Tibial nerve (tissue), 4 donors: ENCODE results near the gene CFAP210. TPM values are rescaled to one million over a fixed set of nuclear protein-coding genes. Genes with fewer than 3 reads are reported as not detected.

Experiments used
- DNase-seq, 2 donors: peaks; one replicate each; pipeline ENCODE4 v3.0.0-alpha.2; 2019; ENCODE audit warnings: low spot score in 2 of 2
- H3K27ac ChIP-seq, 4 donors: fragments of 200-600 bp; sonication (generic) in 3 of 4; one replicate each; pipeline ENCODE4 v1.5.1; 2017 to 2019; ENCODE audit warnings: mild to moderate bottlenecking in 1 of 4
- H3K27me3 ChIP-seq, 2 donors: fragments of 200-600 bp; sonication (generic) in 1 of 2; one replicate each; pipeline versions ENCODE4 v1.5.1 to v1.6.0; 2017 to 2019
- H3K36me3 ChIP-seq, 3 donors: fragments of 200-600 bp; sonication (generic); one replicate each; pipeline ENCODE4 v1.5.1; 2018 to 2019
- H3K4me1 ChIP-seq, 4 donors: fragments of 200-600 bp; sonication (generic) in 3 of 4; one replicate each; pipeline ENCODE4 v1.5.1; 2017 to 2019
- H3K4me3 ChIP-seq, 4 donors: fragments of 200-600 bp; sonication (generic) in 3 of 4; one replicate each; pipeline ENCODE4 v1.5.1; 2017 to 2019; ENCODE audit warnings: mild to moderate bottlenecking in 1 of 4, moderate library complexity in 1 of 4
- H3K9me3 ChIP-seq, 4 donors: fragments of 200-600 bp; sonication (generic) in 3 of 4; one replicate each; pipeline ENCODE4 v1.5.1; 2017 to 2019
- EP300 ChIP-seq, 2 donors: sonication (generic); formaldehyde crosslinking; IDR thresholded peaks; one replicate each; pipeline ENCODE4 v1.6.1; 2017; ENCODE audit warnings: antibody characterized with exemption in 2 of 2, mild to moderate bottlenecking in 1 of 2
- POLR2A ChIP-seq, 2 donors: fragments of 450-650 bp; IDR thresholded peaks; one replicate each; pipeline ENCODE4 v1.6.1; 2017; ENCODE audit warnings: antibody characterized with exemption in 2 of 2, mild to moderate bottlenecking in 2 of 2, moderate library complexity in 2 of 2
- WGBS, 2 donors: methylation state at CpG; one replicate each; pipeline ENCODE4 v1.1.5; 2018; 5-methylcytosine and 5-hydroxymethylcytosine counted together
- total RNA-seq, 4 donors: library from RNA; depleted of rRNA; stranded (reverse); fragments of >200 nt; gene quantifications; one replicate each; pipeline ENCODE4 v1.1.0, GENCODE V29; 2016
- TF ChIP-seq, protein P1 (sequence below), 5 experiments: fragments of 200-600 bp in 3 of 5; fragments of 450-650 bp in 2 of 5; sonication (generic) in 3 of 5; IDR thresholded peaks; one replicate each; pipeline ENCODE4 v1.5.1; 2016 to 2019; ENCODE audit warnings: antibody characterized with exemption in 5 of 5, mild to moderate bottlenecking in 3 of 5, moderate library complexity in 2 of 5

CFAP210 gene, protein sequence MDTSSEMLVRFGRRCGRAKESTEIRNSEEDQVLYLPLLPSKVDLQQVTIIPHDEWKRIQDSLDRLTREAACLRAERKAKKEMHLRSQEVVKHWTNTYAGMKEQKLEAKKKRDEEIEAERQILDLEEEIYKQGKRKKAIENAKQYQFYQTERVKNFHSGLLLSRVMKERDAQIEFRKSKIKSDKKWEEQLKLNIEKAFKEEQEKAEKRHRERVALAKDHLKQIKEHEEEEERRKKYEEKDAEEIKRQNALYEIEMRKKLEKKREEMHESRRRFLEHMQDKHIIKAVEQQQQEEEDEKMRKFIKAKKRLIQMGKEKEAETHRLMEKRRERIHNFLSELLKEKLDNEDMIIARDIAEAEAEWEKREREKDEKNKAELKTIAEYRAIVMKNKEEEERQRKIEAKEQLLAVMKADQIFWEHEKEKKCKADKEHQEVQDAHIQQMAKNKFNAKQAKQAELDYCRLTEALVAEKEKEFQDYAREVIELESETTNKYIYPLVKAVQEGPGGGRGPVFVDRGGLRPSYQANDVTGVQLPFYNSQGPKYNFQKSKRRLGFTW
- under 1 TPM in 2 of 4 donors, not detected in 2; 0.60 to 0.87 TPM for total RNA-seq

DNA sequence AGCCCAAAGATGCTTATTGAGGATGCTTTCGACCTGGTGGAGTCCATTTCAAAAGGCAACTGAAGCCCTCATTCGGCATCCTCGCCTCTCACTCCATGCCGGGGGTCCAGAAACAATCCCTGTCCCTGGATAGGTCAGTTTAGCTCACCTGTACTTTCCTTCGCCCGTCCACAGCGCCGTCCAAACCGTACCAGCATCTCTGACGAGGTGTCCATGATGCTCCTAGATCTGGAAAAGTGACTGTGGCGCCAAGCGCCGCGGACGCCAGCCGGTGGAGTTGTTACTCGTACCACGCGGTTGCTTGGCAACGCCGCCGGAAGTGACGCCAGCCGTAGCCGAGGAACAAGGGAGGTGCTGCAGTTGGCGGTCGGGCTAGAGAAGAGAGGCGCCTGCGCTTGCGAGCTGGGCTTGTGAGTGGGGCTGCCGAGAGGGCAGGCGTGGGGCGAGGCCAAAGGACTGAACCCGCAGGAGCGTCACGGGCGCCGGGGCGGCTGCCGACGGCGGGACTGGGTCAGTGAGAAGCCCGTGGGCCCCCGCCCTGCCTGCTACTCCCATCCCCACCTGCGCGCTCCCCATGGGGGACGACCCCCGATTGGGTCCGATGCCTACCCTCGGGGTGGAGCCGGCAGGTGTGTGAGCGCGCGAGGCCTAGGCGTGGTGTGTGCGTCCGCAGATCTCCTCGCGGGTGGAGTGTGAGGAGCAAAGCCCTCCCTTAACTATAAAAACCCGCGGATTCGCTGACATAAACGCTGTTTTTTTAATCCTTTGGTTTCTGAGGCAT lies at the start of gene CFAP210, which contains the start of gene PHOSPHO2:
CFAP210 (minus strand) TSS at position 293 of the 781 bp plus-strand sequence; CDS start at position 215, 78 bp downstream.
PHOSPHO2 (plus strand) TSS at position 357 of the 781 bp plus-strand sequence. CDS start 6,503 bp downstream, outside the sequence.
- Histone ChIP-seq H3K27me3 (no peaks in the 10 kb centered on the region), H3K4me1 (peaks cover 0 to 19% (median 5%) of the 10 kb centered on the region in 4 donors), H3K36me3 (peaks cover 0 to 6% (median 0%) of the 10 kb centered on the region in 3 donors), H3K9me3 (peaks cover 0 to 25% (median 0%) of the 10 kb centered on the region in 4 donors), H3K4me3 (peak within 1 kb of the TSS; percentile 48 to 94 (median 76)), H3K27ac (peak within 1 kb of the TSS; percentile 34 to 92 (median 91))
- peak; percentile 100 for DNase-seq
- WGBS, 2 donors, result 0% methylated on average over 42 to 58 of the region's 63 CpGs
- TF ChIP-seq, protein P1, sequence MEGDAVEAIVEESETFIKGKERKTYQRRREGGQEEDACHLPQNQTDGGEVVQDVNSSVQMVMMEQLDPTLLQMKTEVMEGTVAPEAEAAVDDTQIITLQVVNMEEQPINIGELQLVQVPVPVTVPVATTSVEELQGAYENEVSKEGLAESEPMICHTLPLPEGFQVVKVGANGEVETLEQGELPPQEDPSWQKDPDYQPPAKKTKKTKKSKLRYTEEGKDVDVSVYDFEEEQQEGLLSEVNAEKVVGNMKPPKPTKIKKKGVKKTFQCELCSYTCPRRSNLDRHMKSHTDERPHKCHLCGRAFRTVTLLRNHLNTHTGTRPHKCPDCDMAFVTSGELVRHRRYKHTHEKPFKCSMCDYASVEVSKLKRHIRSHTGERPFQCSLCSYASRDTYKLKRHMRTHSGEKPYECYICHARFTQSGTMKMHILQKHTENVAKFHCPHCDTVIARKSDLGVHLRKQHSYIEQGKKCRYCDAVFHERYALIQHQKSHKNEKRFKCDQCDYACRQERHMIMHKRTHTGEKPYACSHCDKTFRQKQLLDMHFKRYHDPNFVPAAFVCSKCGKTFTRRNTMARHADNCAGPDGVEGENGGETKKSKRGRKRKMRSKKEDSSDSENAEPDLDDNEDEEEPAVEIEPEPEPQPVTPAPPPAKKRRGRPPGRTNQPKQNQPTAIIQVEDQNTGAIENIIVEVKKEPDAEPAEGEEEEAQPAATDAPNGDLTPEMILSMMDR (IDR thresholded peaks at IDR 0.05), result peak in 2 of 5 experiments; percentile 6 to 30
- peak; percentile 79 to 94 for TF ChIP-seq EP300 (IDR thresholded peaks at IDR 0.05)
- peak; percentile 73 to 80 for TF ChIP-seq POLR2A (IDR thresholded peaks at IDR 0.05)

DNA sequence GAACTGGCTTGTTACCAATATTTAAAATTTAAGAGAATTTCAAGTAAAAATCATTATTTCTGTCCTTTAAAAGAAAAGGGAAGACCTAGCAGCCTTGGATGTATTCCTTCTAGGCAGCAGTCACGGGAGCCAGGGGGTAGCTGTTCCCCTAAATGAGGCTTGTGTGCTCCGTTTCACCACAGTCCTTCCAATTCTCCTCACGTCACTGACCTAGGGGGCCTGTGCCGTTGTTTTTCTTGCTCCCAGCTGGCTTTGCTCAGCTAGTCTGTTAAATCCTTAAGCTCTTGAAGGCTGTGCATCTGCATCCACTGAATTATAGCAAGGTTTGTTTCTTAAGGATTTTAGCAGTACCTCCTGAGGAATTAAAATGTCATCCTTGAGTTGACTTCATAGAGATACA lies 49.3 kb upstream of the CFAP210 start:
- Histone ChIP-seq H3K4me3 (no peak overlapping the region), H3K27me3 (no peaks in the 10 kb centered on the region), H3K27ac (no peak overlapping the region), H3K9me3 (no peaks in the 10 kb centered on the region), H3K4me1 (no peaks in the 10 kb centered on the region), H3K36me3 (no peaks in the 10 kb centered on the region)
- WGBS, 2 donors, result 52 to 65% methylated on average over 4 of the region's 4 CpGs
- DNase-seq, result no peak
- TF ChIP-seq EP300 (IDR thresholded peaks at IDR 0.05) (no peak), POLR2A (IDR thresholded peaks at IDR 0.05) (no peak)
- TF ChIP-seq, protein P1 (IDR thresholded peaks at IDR 0.05), result no peak

DNA sequence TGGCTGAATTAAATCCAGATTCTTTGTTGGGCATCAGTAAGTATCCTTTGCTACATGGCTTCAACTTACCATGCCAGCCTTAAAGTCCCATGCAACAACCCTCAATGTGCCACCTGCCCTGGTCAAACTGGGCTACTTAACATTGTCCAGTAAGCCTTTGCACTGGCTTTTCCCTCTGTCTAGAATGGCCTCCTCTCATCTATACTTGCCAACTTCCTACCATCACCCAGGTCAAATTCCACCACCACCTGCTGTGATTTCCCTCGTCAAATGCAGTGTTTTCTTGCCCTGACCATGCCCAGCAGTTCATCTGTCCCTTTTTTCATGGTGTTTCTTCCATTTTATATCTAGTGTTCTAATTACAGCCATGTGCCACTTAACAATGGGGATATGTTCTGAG lies 45.1 kb upstream of the CFAP210 start:
- H3K4me1 ChIP-seq, result peaks cover 0 to 9% (median 3%) of the 10 kb centered on the region in 4 donors
- no peak overlapping the region for H3K4me3 ChIP-seq
- H3K27ac ChIP-seq, result no peak overlapping the region
- TF ChIP-seq EP300 (IDR thresholded peaks at IDR 0.05) (no peak), POLR2A (IDR thresholded peaks at IDR 0.05) (no peak)
- TF ChIP-seq, protein P1 (IDR thresholded peaks at IDR 0.05), result no peak
- DNase-seq, result no peak
- WGBS, 2 donors, result 83 to 91% methylated on average over 1 of the region's 1 CpG
- H3K36me3 ChIP-seq, result no peaks in the 10 kb centered on the region
- no peaks in the 10 kb centered on the region for H3K9me3 ChIP-seq
- H3K27me3 ChIP-seq, result no peaks in the 10 kb centered on the region

DNA sequence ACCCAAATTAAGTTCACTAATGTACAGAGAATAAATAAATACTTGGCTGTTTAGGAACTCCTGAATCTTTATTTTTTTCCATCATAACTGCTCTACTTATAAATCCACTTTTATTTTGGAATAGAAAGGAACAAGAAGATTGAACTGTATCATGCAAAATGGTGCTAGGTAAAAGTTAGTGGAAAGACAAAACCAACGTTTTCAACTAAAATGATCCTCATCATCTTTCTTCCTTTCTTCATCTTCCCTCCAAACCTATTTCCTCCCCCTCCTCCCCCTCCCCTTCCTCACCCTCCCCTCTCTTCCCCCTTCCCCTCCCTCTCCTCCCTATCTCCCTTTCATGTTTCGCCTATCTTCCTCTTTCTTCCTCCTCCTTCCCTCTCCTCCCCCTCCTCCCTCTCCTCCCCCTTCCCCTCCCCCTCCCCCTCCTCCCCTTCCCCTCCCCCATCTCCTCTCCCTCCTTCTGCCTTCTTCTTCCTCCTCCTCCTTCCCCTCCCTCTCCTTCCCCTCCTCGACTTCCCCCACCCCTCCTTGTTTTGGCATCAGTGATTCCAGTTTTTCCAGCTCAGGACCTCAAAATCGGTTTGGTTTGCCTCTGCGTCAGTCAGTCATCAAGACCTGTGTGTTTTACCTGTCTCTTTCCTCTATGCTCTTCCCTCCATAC lies 44.5 kb upstream of the CFAP210 start:
- H3K36me3 ChIP-seq, result no peaks in the 10 kb centered on the region
- 41 to 51% methylated on average over 3 to 4 of the region's 5 CpGs for WGBS, 2 donors
- H3K9me3 ChIP-seq, result no peaks in the 10 kb centered on the region
- no peak for TF ChIP-seq EP300 (IDR thresholded peaks at IDR 0.05)
- no peak for TF ChIP-seq POLR2A (IDR thresholded peaks at IDR 0.05)
- TF ChIP-seq, protein P1 (IDR thresholded peaks at IDR 0.05), result no peak
- DNase-seq, result no peak
- no peak overlapping the region for H3K27ac ChIP-seq
- no peak overlapping the region for H3K4me3 ChIP-seq
- H3K27me3 ChIP-seq, result no peaks in the 10 kb centered on the region
- peaks cover 0 to 10% (median 3%) of the 10 kb centered on the region in 4 donors for H3K4me1 ChIP-seq
